CD14-positive monocyte (primary cell): ENCODE data around the gene HPS1. TPM values are rescaled to one million over a fixed set of nuclear protein-coding genes. Genes with fewer than 3 reads are reported as not detected.

Source experiments
- DNase-seq, 3 donors: peaks; one replicate each; pipeline ENCODE4 v3.0.0-alpha.2; 2011 to 2022
- H2AFZ ChIP-seq: 2 replicates; pipeline ENCODE4 v1.6.0; 2012; ENCODE audit warnings: mild to moderate bottlenecking, low read depth, low read length, inconsistent platforms; ENCODE audit not compliant: insufficient read depth, poor library complexity, severe bottlenecking
- H3K27ac ChIP-seq, 2 donors: 1 replicate in 1 of 2; 2 replicates in 1 of 2; pipeline ENCODE4 v1.5.1; 2012 to 2013; ENCODE audit warnings: low read length in 2 of 2, control low read depth in 1 of 2, inconsistent platforms in 1 of 2, low read depth in 1 of 2, mild to moderate bottlenecking in 1 of 2
- H3K27me3 ChIP-seq, 2 donors: one replicate each; pipeline versions ENCODE4 v1.6.0 to v1.6.1; 2011 to 2013; ENCODE audit warnings: low read length in 2 of 2; ENCODE audit not compliant: control insufficient read depth in 2 of 2, insufficient read depth in 2 of 2
- H3K36me3 ChIP-seq, 2 donors: replicated peaks in 1 of 2; 1 replicate in 1 of 2; 2 replicates in 1 of 2; pipeline versions ENCODE4 v1.5.1 to v1.6.1; 2012 to 2013; ENCODE audit warnings: low read length in 2 of 2, control low read depth in 1 of 2, inconsistent platforms in 1 of 2, mild to moderate bottlenecking in 1 of 2; ENCODE audit not compliant: insufficient read depth in 2 of 2, control insufficient read depth in 1 of 2
- H3K4me1 ChIP-seq, 2 donors: 1 replicate in 1 of 2; 2 replicates in 1 of 2; pipeline versions ENCODE4 v1.5.1 to v1.6.1; 2012 to 2013; ENCODE audit warnings: low read length in 2 of 2, control low read depth in 1 of 2, inconsistent platforms in 1 of 2, mild to moderate bottlenecking in 1 of 2, moderate library complexity in 1 of 2; ENCODE audit not compliant: insufficient read depth in 2 of 2, control insufficient read depth in 1 of 2
- H3K4me2 ChIP-seq: replicated peaks from 2 replicates; pipeline ENCODE3; 2012; ENCODE audit warnings: low read length, moderate library complexity, mild to moderate bottlenecking; ENCODE audit not compliant: poor library complexity, severe bottlenecking; ENCODE audit errors: extremely low read depth
- H3K4me3 ChIP-seq, 3 experiments: fragments of 200-600 bp in 1 of 3; sonication (generic) in 1 of 3; replicated peaks in 1 of 3; 1 replicate in 2 of 3; 2 replicates in 1 of 3; pipeline ENCODE4 v1.5.1; 2011 to 2013; ENCODE audit warnings: low read length in 3 of 3, mild to moderate bottlenecking in 3 of 3, control low read depth in 2 of 3, low read depth in 2 of 3, inconsistent platforms in 1 of 3, moderate library complexity in 1 of 3
- H3K79me2 ChIP-seq: 2 replicates; pipeline ENCODE4 v1.6.0; 2012; ENCODE audit warnings: mild to moderate bottlenecking, control low read depth, inconsistent platforms, low read length, moderate library complexity; ENCODE audit not compliant: insufficient read depth
- H3K9ac ChIP-seq: 2 replicates; pipeline ENCODE4 v1.6.0; 2017; ENCODE audit warnings: low read length, mild to moderate bottlenecking; ENCODE audit not compliant: insufficient read depth, poor library complexity, severe bottlenecking
- H3K9me3 ChIP-seq, 2 donors: replicated peaks in 1 of 2; 1 replicate in 1 of 2; 2 replicates in 1 of 2; pipeline versions ENCODE4 v1.5.1 to v1.6.1; 2012 to 2013; ENCODE audit warnings: low read length in 2 of 2, control low read depth in 1 of 2; ENCODE audit not compliant: control insufficient read depth in 1 of 2, insufficient read depth in 1 of 2
- H4K20me1 ChIP-seq: 2 replicates; pipeline ENCODE4 v1.6.0; 2012; ENCODE audit warnings: mild to moderate bottlenecking, low read length, control low read depth, moderate library complexity; ENCODE audit not compliant: insufficient read depth
- H3K27ac Mint-ChIP-seq, 7 donors: one replicate each; pipeline ENCODE4 v1.8.0; 2020; ENCODE audit warnings: mild to moderate bottlenecking in 7 of 7, mixed read lengths in 7 of 7, moderate library complexity in 6 of 7, inconsistent platforms in 2 of 7
- H3K27me3 Mint-ChIP-seq, 3 donors: one replicate each; pipeline ENCODE4 v1.8.0; 2021 to 2022; ENCODE audit warnings: low read depth in 3 of 3, mild to moderate bottlenecking in 3 of 3, mixed read lengths in 3 of 3, moderate library complexity in 3 of 3, inconsistent platforms in 1 of 3
- H3K36me3 Mint-ChIP-seq, 2 donors: one replicate each; pipeline ENCODE4 v1.8.0; 2020; ENCODE audit warnings: mixed read lengths in 2 of 2, inconsistent platforms in 1 of 2, mild to moderate bottlenecking in 1 of 2
- H3K4me1 Mint-ChIP-seq: one replicate; pipeline ENCODE4 v1.8.0; 2020; ENCODE audit warnings: mild to moderate bottlenecking, mixed read lengths
- H3K4me3 Mint-ChIP-seq, 2 donors: one replicate each; pipeline ENCODE4 v1.8.0; 2020; ENCODE audit warnings: mild to moderate bottlenecking in 2 of 2, mixed read lengths in 2 of 2, moderate library complexity in 1 of 2
- H3K9me3 Mint-ChIP-seq, 7 donors: one replicate each; pipeline ENCODE4 v1.8.0; 2020 to 2022; ENCODE audit warnings: mixed read lengths in 7 of 7, mild to moderate bottlenecking in 6 of 7, moderate library complexity in 6 of 7, inconsistent platforms in 2 of 7
- WGBS: methylation state at CpG from one replicate; pipeline ENCODE4 v1.1.5; 2013; ENCODE audit warnings: missing lambda C conversion rate; ENCODE audit not compliant: insufficient coverage; 5-methylcytosine and 5-hydroxymethylcytosine counted together
- intact Hi-C, 2 donors: fragments of 100-400 bp; cut with micrococcal nuclease; formaldehyde crosslinking; loops; one replicate each; pipeline versions ENCODE4 v1.15.0 to v1.15.1; 2023
- polyA plus RNA-seq, 3 donors: library from polyadenylated mRNA; depleted of rRNA in 1 of 3; unstranded in 2 of 3; stranded (reverse) in 1 of 3; fragments of 300-500 nt in 2 of 3; fragments of >200 nt in 1 of 3; fragmentation: Illumina TruSeq in 2 of 3; gene quantifications; 1 replicate in 2 of 3; 2 replicates in 1 of 3; pipeline ENCODE4 v1.2.3, GENCODE V29; 2012 to 2021
- small RNA-seq: library from RNA; depleted of rRNA; stranded (forward); fragments of <200 nt; gene quantifications from one replicate; pipeline ENCODE3, GENCODE V24; 2012; ENCODE audit warnings: low read depth; ENCODE audit not compliant: insufficient read length
- TF ChIP-seq, protein P1 (sequence below): fragments of 200-600 bp; IDR thresholded peaks from one replicate; pipeline ENCODE4 v1.8.0; 2022; ENCODE audit warnings: antibody characterized with exemption, mild to moderate bottlenecking

HPS1 gene
- polyA plus RNA-seq, 3 donors, result 73.0 to 135 (median 85.2) TPM

DNA sequence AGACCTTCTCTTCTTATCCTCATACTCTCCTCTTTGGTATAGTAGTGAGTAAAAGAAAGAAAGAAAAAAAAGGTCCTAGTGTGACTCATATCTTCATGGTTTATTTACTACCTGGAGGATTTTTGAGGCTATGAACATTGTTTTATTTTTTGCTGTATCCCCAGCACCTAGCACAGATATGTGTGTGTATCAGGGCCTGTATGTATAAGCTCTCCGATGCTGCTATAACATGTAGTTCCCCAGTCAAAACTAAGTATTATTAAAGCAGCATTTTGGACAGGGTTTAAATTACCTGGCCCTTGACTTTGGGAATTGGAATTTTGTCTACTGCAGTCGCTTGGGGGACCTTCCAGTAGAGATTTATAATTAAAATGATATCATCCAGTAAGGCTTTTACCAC lies 78.1 kb downstream of the HPS1 start:
- Mint-ChIP-seq H3K4me1 (peaks cover 12% of the 10 kb centered on the region), H3K27me3 (peaks cover 0 to 6% (median 4%) of the 10 kb centered on the region in 3 donors), H3K9me3 (peaks cover 0 to 2% (median 0%) of the 10 kb centered on the region in 7 donors), H3K36me3 (no peaks in the 10 kb centered on the region), H3K4me3 (no peak overlapping the region), H3K27ac (no peak overlapping the region)
- no peak overlapping the region for H3K4me3 ChIP-seq
- no peak overlapping the region for H3K9ac ChIP-seq
- no peak overlapping the region for H3K4me2 ChIP-seq
- intact Hi-C loops, result no loop called here
- no peaks in the 10 kb centered on the region for H4K20me1 ChIP-seq
- no CpG with 5 or more reads among the region's 2 CpGs for WGBS
- TF ChIP-seq, protein P1, sequence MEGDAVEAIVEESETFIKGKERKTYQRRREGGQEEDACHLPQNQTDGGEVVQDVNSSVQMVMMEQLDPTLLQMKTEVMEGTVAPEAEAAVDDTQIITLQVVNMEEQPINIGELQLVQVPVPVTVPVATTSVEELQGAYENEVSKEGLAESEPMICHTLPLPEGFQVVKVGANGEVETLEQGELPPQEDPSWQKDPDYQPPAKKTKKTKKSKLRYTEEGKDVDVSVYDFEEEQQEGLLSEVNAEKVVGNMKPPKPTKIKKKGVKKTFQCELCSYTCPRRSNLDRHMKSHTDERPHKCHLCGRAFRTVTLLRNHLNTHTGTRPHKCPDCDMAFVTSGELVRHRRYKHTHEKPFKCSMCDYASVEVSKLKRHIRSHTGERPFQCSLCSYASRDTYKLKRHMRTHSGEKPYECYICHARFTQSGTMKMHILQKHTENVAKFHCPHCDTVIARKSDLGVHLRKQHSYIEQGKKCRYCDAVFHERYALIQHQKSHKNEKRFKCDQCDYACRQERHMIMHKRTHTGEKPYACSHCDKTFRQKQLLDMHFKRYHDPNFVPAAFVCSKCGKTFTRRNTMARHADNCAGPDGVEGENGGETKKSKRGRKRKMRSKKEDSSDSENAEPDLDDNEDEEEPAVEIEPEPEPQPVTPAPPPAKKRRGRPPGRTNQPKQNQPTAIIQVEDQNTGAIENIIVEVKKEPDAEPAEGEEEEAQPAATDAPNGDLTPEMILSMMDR, result no peak
- H3K9me3 ChIP-seq, result no peaks in the 10 kb centered on the region
- H3K4me1 ChIP-seq, result no peaks in the 10 kb centered on the region
- no peak overlapping the region for H3K27ac ChIP-seq
- H3K36me3 ChIP-seq, result no peaks in the 10 kb centered on the region
- H3K79me2 ChIP-seq, result no peaks in the 10 kb centered on the region
- no peak overlapping the region for H2AFZ ChIP-seq
- DNase-seq, result no peak
- H3K27me3 ChIP-seq, result no peaks in the 10 kb centered on the region

DNA sequence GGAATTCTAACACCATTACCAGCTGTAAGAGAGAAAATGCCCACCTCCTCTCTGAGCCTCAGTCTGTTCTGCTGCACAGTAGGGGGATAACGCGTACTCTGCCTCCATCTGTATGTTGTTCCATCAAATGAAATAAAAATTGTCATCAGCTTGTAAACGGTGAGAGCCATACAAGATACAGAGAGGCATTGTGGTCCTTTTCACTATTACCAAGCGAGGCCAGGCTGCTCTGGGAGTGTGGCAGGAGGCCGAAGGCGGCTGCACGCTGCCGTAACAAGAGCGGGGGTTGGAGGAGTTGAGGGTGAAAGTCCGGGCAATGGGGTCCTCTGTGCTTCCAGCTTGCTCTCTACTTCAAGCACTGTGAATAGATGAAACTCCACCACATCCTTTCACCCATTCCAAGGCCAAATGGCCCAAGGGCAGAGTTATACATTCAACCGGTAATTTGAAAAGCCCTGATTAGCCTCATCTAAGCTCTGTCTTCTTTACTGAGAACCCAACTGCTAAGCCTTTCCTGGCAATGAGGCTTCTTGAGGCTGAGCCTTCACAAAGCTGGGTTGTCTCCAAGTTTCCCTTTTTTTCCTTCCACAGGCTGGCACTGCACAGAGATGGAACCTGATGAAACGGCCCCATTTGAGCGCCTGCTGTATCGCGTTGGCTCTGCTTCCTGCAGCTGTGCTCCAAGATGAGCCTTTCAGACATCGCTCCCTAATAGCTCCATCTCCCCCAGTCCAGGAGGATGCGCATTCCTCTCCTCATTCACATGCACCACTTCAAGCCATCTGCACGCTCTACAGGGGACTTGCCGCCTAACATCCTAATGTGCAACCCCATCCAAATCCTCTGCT lies 78.9 kb downstream of the HPS1 start:
- no peaks in the 10 kb centered on the region for H3K36me3 ChIP-seq
- H3K9me3 ChIP-seq, result no peaks in the 10 kb centered on the region
- no peak overlapping the region for H3K4me3 ChIP-seq
- TF ChIP-seq, protein P1, result no peak
- 82% methylated on average over 5 of the region's 19 CpGs for WGBS
- Mint-ChIP-seq H3K27me3 (peaks cover 0 to 6% (median 4%) of the 10 kb centered on the region in 3 donors), H3K4me3 (no peak overlapping the region), H3K27ac (no peak overlapping the region), H3K36me3 (no peaks in the 10 kb centered on the region), H3K4me1 (peaks cover 8% of the 10 kb centered on the region), H3K9me3 (peaks cover 0 to 2% (median 0%) of the 10 kb centered on the region in 7 donors)
- H2AFZ ChIP-seq, result no peak overlapping the region
- no peaks in the 10 kb centered on the region for H4K20me1 ChIP-seq
- DNase-seq, result no peak
- no peaks in the 10 kb centered on the region for H3K27me3 ChIP-seq
- H3K4me2 ChIP-seq, result no peak overlapping the region
- H3K4me1 ChIP-seq, result no peaks in the 10 kb centered on the region
- H3K9ac ChIP-seq, result no peak overlapping the region
- H3K79me2 ChIP-seq, result no peaks in the 10 kb centered on the region
- intact Hi-C loops, result no loop called here
- H3K27ac ChIP-seq, result no peak overlapping the region

Small RNAs within 50 kb of the gene (small RNA-seq; reads per million reads assigned to genes)
- not detected for gene MIR4685

Other genes starting within 250 kb of the HPS1 start
- gene LOXL4, start 178.7 kb downstream of the HPS1 start, polyA plus RNA-seq, result under 1 TPM in 2 of 3 donors, not detected in 1; 0.03 to 0.05 TPM
- 10 to 100 TPM in 1 of 3 donors, under 1 TPM in 2; 0.27 to 21.6 (median 1.00) TPM for gene PYROXD2, start 31.8 kb downstream of the HPS1 start, polyA plus RNA-seq